Panc1 (cell line): ENCODE results near the gene TMEM108. TPM values are rescaled to one million over a fixed set of nuclear protein-coding genes. Genes with fewer than 3 reads are reported as not detected.

ENCODE experiments used
- ATAC-seq: fragments of 200-7000 bp; cut with Tn5 transposase; 2 replicates; pipeline ENCODE4 v1.9.1; 2020; ENCODE audit warnings: mild to moderate bottlenecking, moderate library complexity
- BruUV-seq: library from RNA; stranded (reverse); fragments of 400-500 nt; replicated peaks from 2 replicates; lab custom pipeline; 2021; lab: Mats Ljungman, UMichigan
- CTCF ChIA-PET: fragments of 300-600 bp; sonication (Branson Sonifier 250); formaldehyde crosslinking; loops from one replicate; lab custom pipeline; 2022; ENCODE audit warnings: antibody characterized with exemption; lab: Charles Lee
- POLR2A ChIA-PET: fragments of 300-600 bp; sonication (Branson Sonifier 250); formaldehyde crosslinking; loops from one replicate; lab custom pipeline; 2022; ENCODE audit warnings: antibody characterized with exemption; lab: Charles Lee
- DNase-seq: peaks from one replicate; pipeline ENCODE4 v3.0.0-alpha.2; 2010; ENCODE audit warnings: low read depth, low spot score
- H3K27ac ChIP-seq: 2 replicates; pipeline ENCODE4 v1.5.1; 2011; ENCODE audit warnings: mild to moderate bottlenecking, low read length, inconsistent platforms
- H3K27me3 ChIP-seq: fragments of 200-500 bp; sonication (Bioruptor generic); 2 replicates; pipeline ENCODE4 v1.6.0; 2014; ENCODE audit warnings: low read length, inconsistent platforms; ENCODE audit not compliant: control insufficient read depth, insufficient read depth
- H3K36me3 ChIP-seq: fragments of 200-500 bp; sonication (Bioruptor generic); 2 replicates; pipeline ENCODE4 v1.5.1; 2014; ENCODE audit warnings: inconsistent platforms, mild to moderate bottlenecking, low read length, moderate library complexity; ENCODE audit not compliant: control insufficient read depth, insufficient read depth
- H3K4me1 ChIP-seq: 2 replicates; pipeline ENCODE4 v1.5.1; 2011; ENCODE audit warnings: inconsistent platforms, mild to moderate bottlenecking, low read length, moderate library complexity; ENCODE audit not compliant: control insufficient read depth, insufficient read depth
- H3K4me3 ChIP-seq, 2 experiments: 2 replicates each; pipeline ENCODE4 v1.5.1; 2011 to 2012; ENCODE audit warnings: low read depth in 2 of 2, low read length in 2 of 2, mild to moderate bottlenecking in 2 of 2, inconsistent platforms in 1 of 2, moderate library complexity in 1 of 2
- H3K9me3 ChIP-seq: fragments of 200-500 bp; sonication (Bioruptor generic); 2 replicates; pipeline ENCODE4 v1.5.1; 2014; ENCODE audit warnings: low read depth, mild to moderate bottlenecking, inconsistent platforms, low read length, moderate library complexity; ENCODE audit not compliant: control insufficient read depth, insufficient read depth
- CTCF ChIP-seq: fragments of 450-650 bp; IDR thresholded peaks from 2 replicates; pipeline ENCODE4 v1.5.1; 2017; ENCODE audit warnings: mild to moderate bottlenecking
- POLR2AphosphoS5 ChIP-seq: IDR thresholded peaks from 2 replicates; pipeline ENCODE4 v1.6.1; 2012; ENCODE audit warnings: mild to moderate bottlenecking, low read depth, low read length, moderate library complexity
- REST ChIP-seq, 2 experiments: IDR thresholded peaks; 2 replicates each; pipeline ENCODE4 v1.6.1; 2011 to 2012; ENCODE audit warnings: low read depth in 2 of 2, control low read depth in 1 of 2, low read length in 1 of 2, mild to moderate bottlenecking in 1 of 2, moderate library complexity in 1 of 2; ENCODE audit not compliant: insufficient read depth in 1 of 2
- SIN3A ChIP-seq: IDR thresholded peaks from 2 replicates; pipeline ENCODE4 v1.6.1; 2012; ENCODE audit warnings: low read depth, mild to moderate bottlenecking, low read length, moderate library complexity, borderline replicate concordance; ENCODE audit not compliant: insufficient read depth
- TCF7L2 ChIP-seq: IDR thresholded peaks from 2 replicates; pipeline ENCODE4 v1.6.1; 2011; ENCODE audit warnings: mild to moderate bottlenecking, low read depth, low read length, inconsistent platforms
- in situ Hi-C: cut with HindIII; loops from 2 replicates; pipeline ENCODE4 v1.10.0; 2016; ENCODE audit warnings: low sequenced_read_pairs, low pct_unique_long_range_greater_than_20kb
- intact Hi-C: fragments of 100-400 bp; cut with micrococcal nuclease; formaldehyde crosslinking; loops from one replicate; pipeline ENCODE4 v1.10.0; 2022; ENCODE audit not compliant: unreplicated experiment
- total RNA-seq: library from RNA; stranded (reverse); gene quantifications from one replicate; pipeline ENCODE4 v1.2.1, GENCODE V29; 2021; ENCODE audit not compliant: unreplicated experiment

TMEM108 gene
- total RNA-seq, 1 experiment from 2014 or later: 0.41 TPM

- TF ChIP-seq TCF7L2: no peak
- no peak for TF ChIP-seq SIN3A
- TF ChIP-seq CTCF: no peak
- no peak for TF ChIP-seq POLR2AphosphoS5
- no peak for TF ChIP-seq REST (IDR thresholded peaks at IDR 0.05; ENCODE audit: insufficient read depth in 1 of 2, low read depth in 2 of 2, low read length in 1 of 2)
- peaks cover 2% of the 10 kb centered on the region for H3K27me3 ChIP-seq
- H3K4me3 ChIP-seq: no peak overlapping the region
- H3K27ac ChIP-seq: no peak overlapping the region
- DNase-seq: no peak
- H3K36me3 ChIP-seq: no peaks in the 10 kb centered on the region
- in situ Hi-C loops (no loop called here), intact Hi-C loops (no loop called here)
- POLR2A ChIA-PET: interaction anchor here (0.7 kb wide), 1 partner anchor 112 kb away, joined by 4 read pairs; no protein-coding TSS in a partner anchor
- CTCF ChIA-PET: no interaction called here
- no TSS peak for BruUV-seq
- no peaks in the 10 kb centered on the region for H3K9me3 ChIP-seq
- ATAC-seq: no peak
- H3K4me1 ChIP-seq: no peaks in the 10 kb centered on the region
Measured at GRCh38 chr3:133065193-133065961, 27.2 kb downstream of the TMEM108 start.

- no peak for ATAC-seq
- in situ Hi-C loops: no loop called here
- no peak for TF ChIP-seq SIN3A
- Histone ChIP-seq H3K36me3 (no peaks in the 10 kb centered on the region), H3K4me1 (no peaks in the 10 kb centered on the region), H3K27ac (no peak overlapping the region), H3K4me3 (no peak overlapping the region), H3K9me3 (no peaks in the 10 kb centered on the region), H3K27me3 (peaks cover 2% of the 10 kb centered on the region)
- ChIA-PET CTCF (no interaction called here), POLR2A (no interaction called here)
- DNase-seq: no peak
- no TSS peak for BruUV-seq
- intact Hi-C loops: no loop called here
Measured at GRCh38 chr3:133066026-133066425, 27.8 kb downstream of the TMEM108 start.
